GM12891 (cell line): Measurements from ENCODE around the gene NDUFS5.
"Not testable (repeated sequence)": the region's sequence is repeated elsewhere in the genome, so short reads cannot be mapped to it uniquely, and the experiment has no call there.

Source experiments
- DNase-seq: peaks from one replicate; pipeline ENCODE4 v3.0.0; 2011; ENCODE audit warnings: low spot score; ENCODE audit not compliant: insufficient read length
- FAIRE-seq: peaks from 2 replicates; lab custom pipeline; 2011; peaks lifted over from hg19 to GRCh38; lab: Jason Lieb, UNC
- PAX5 ChIP-seq: IDR thresholded peaks from 2 replicates; pipeline ENCODE4 v1.6.1; 2011; ENCODE audit warnings: low read length, moderate library complexity, mild to moderate bottlenecking; ENCODE audit not compliant: insufficient read depth, severe bottlenecking
- POLR2A ChIP-seq: IDR thresholded peaks from 2 replicates; pipeline ENCODE4 v1.6.1; 2011; ENCODE audit warnings: low read depth, low read length, control low read depth
- POLR2AphosphoS5 ChIP-seq: IDR thresholded peaks from 2 replicates; pipeline ENCODE4 v1.6.1; 2011; ENCODE audit warnings: low read depth, low read length, control low read depth
- POU2F2 ChIP-seq: IDR thresholded peaks from 2 replicates; pipeline ENCODE4 v1.6.1; 2011; ENCODE audit warnings: low read depth, mild to moderate bottlenecking, control low read depth, low read length, moderate library complexity
- SPI1 ChIP-seq: IDR thresholded peaks from 2 replicates; pipeline ENCODE4 v1.6.1; 2011; ENCODE audit warnings: low read depth, low read length, control low read depth
- TAF1 ChIP-seq: IDR thresholded peaks from 2 replicates; pipeline ENCODE4 v1.6.1; 2011; ENCODE audit warnings: low read depth, low read length, control low read depth

The NDUFS5 gene

GRCh38 chr1:38994196-38994595, 32.0 kb upstream of the NDUFS5 start:
- DNase-seq (no peak), FAIRE-seq (no peak)
- TF ChIP-seq POLR2AphosphoS5 (no peak), POLR2A (no peak), PAX5 (no peak), TAF1 (no peak), POU2F2 (no peak)

- FAIRE-seq = no peak
- no peak for TF ChIP-seq PAX5
- TF ChIP-seq POU2F2 = no peak
- no peak for TF ChIP-seq POLR2A
- no peak for TF ChIP-seq SPI1
- TF ChIP-seq POLR2AphosphoS5 = no peak
- no peak for TF ChIP-seq TAF1
- DNase-seq = no peak
These were observed 28.9 kb upstream of the NDUFS5 start for GRCh38 chr1:38997034-38997900.

- FAIRE-seq = no peak
- TF ChIP-seq TAF1 (no peak), PAX5 (no peak), POLR2A (no peak), SPI1 (no peak), POU2F2 (no peak), POLR2AphosphoS5 (no peak)
- no peak for DNase-seq
These were observed 28.3 kb upstream of the NDUFS5 start for GRCh38 chr1:38997901-38998190.

- TF ChIP-seq SPI1 = no peak
- no peak for TF ChIP-seq TAF1
- no peak for TF ChIP-seq POLR2A
- TF ChIP-seq PAX5 = no peak
- TF ChIP-seq POU2F2 = no peak
- TF ChIP-seq POLR2AphosphoS5 = no peak
- DNase-seq (no peak), FAIRE-seq (no peak)
These were observed 24.4 kb upstream of the NDUFS5 start for GRCh38 chr1:39001516-39002421.

GRCh38 chr1:39003281-39003680, 22.9 kb upstream of the NDUFS5 start:
- DNase-seq (no peak), FAIRE-seq (no peak)
- TF ChIP-seq POLR2A (no peak), TAF1 (no peak), POU2F2 (no peak), SPI1 (no peak), PAX5 (no peak), POLR2AphosphoS5 (no peak)

- TF ChIP-seq POU2F2 (no peak), PAX5 (no peak), SPI1 (no peak), TAF1 (no peak), POLR2AphosphoS5 (no peak), POLR2A (no peak)
- no peak for FAIRE-seq
- no peak for DNase-seq
These were observed 22.4 kb upstream of the NDUFS5 start for GRCh38 chr1:39003794-39004193.

GRCh38 chr1:39006287-39006686, 19.9 kb upstream of the NDUFS5 start:
- DNase-seq (no peak), FAIRE-seq (no peak)
- TF ChIP-seq POLR2A (no peak), POLR2AphosphoS5 (no peak), SPI1 (no peak), TAF1 (no peak), PAX5 (no peak)

- TF ChIP-seq POLR2AphosphoS5 = peak; percentile 70; the same call in 1 of the 2 replicates
- no peak for TF ChIP-seq TAF1
- TF ChIP-seq POLR2A = peak; percentile 49
- no peak for DNase-seq
- no peak for FAIRE-seq
These were observed 19.2 kb upstream of the NDUFS5 start for GRCh38 chr1:39006726-39007645.

GRCh38 chr1:39014956-39015355, 11.2 kb upstream of the NDUFS5 start:
- FAIRE-seq, DNase-seq: not testable (repeated sequence)
